A204.1 (cell line): ENCODE data around the gene FN3KRP.
"Not testable (repeated sequence)": the region's sequence is repeated elsewhere in the genome, so short reads cannot be mapped to it uniquely, and the experiment has no call there.

Experiments
- FAIRE-seq: peaks from 2 replicates; lab custom pipeline; 2012; peaks lifted over from hg19 to GRCh38; lab: Jason Lieb, UNC

Gene FN3KRP

DNA sequence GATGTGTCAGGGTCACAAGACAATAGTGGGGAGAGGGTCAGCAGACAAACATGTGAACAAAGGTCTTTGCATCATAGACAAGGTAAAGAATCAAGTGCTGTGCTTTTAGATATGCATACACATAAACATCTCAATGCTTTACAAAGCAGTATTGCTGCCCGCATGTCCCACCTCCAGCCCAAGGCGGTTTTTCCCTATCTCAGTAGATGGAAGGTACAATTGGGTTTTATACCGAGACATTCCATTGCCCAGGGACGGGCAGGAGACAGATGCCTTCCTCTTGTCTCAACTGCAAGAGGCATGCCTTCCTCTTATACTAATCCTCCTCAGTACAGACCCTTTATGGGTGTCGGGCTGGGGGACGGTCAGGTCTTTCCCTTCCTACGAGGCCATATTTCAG lies 28.2 kb downstream of the FN3KRP start:
- not testable (repeated sequence) for FAIRE-seq

GRCh38 chr17:82745524-82745923 lies 29.0 kb downstream of the FN3KRP start:
- no peak for FAIRE-seq

DNA sequence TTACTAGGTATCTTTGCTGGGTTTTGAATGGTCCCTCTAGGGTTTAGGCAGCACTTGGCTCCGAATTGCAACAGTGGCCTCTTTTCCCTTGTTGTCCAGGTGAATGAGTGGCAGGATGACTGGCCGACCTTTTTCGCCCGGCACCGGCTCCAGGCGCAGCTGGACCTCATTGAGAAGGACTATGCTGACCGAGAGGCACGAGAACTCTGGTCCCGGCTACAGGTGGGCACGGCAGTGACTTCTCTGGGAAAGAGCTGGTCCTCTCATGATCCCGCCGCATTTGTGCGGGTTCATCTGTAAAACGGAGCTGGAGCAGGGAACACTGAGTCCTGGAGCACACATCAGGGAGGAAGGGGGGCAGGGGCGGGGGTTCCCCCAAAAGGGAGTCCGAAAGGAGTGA lies 32.2 kb downstream of the FN3KRP start:
- no peak for FAIRE-seq

DNA sequence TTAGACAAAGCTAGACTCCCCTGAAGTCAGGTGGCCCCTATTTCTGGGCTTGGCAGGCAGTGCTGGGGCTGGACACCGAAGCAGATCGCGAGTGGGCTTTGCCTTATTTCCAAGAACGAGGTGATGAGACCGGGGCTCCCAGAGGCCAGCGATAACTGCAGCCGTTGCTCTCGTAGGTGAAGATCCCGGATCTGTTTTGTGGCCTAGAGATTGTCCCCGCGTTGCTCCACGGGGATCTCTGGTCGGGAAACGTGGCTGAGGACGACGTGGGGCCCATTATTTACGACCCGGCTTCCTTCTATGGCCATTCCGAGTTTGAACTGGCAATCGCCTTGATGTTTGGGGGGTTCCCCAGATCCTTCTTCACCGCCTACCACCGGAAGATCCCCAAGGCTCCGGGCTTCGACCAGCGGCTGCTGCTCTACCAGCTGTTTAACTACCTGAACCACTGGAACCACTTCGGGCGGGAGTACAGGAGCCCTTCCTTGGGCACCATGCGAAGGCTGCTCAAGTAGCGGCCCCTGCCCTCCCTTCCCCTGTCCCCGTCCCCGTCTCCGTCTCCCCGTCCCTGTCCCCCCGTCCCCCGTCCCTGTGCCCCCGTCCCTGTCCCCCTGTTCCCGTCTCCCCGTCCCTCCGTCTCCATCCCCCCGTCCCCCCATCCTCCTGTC lies 33.9 kb downstream of the FN3KRP start:
- FAIRE-seq: no peak

DNA sequence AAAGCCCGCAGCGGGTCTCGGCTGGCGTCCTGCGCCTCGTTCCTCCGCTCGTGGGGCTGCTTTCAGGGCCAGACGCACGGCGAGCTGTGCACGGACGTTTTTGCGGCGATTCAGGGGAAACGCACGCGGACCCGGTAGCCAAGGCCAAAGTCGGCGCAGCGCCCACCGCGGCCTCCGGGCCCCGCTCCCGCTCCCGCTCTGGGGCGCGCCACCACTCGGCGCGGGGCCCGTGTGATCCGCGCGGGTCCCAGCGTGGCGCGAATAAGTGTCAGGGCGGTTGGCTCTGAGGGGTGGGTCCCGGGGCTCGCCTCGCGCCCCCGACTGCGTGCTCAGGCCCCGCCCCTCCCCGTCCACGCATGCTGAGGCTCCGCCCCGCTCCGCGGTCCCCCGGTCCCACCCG lies 34.7 kb downstream of the FN3KRP start:
- FAIRE-seq: no peak

DNA sequence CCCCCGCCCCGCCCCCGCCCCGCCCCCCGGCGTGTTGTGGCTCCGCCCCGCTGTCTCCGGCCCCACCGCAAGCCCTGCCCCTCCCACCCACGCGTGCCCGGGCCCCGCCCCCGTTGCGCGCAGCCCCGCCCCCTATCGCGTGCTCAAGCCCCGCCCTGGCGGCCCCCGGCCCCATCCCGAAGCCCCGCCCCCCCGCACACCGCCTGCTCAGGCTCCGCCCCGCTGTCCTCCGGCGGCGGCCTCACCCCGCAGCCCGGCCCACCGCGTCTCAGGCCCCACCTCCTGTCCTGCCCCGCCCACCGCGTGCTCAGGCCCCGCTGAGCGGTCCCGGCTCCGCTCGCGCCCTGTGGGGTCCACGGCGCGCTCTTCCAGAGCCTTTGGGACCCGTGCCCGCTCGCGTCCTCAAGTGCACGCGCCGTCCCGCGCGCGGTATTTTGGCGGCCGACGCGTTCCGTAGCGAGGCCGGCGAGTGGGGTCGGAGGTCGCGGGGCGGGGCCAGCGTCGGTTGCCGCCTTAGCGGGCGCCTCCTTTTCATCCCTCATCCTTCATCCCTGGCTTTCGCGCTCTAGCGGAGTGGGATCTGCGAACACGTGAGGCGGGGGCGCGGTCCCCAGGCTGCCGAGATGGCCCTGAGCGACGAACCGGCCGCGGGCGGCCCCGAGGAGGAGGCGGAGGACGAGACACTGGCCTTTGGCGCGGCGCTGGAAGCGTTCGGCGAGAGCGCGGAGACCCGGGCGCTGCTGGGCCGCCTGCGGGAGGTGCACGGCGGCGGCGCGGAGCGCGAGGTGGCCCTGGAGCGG lies 35.3 kb downstream of the FN3KRP start, which contains the start of gene TBCD:
Gene TBCD, plus strand, starts transcription at position 495 of the 800 bp plus-strand sequence. Its CDS starts 129 bp downstream, at position 624.
- FAIRE-seq: no peak

- FAIRE-seq: no peak
Observed at GRCh38 chr17:82752371-82753200, 36.1 kb downstream of the FN3KRP start.

- FAIRE-seq: no peak
Observed at GRCh38 chr17:82753201-82753464, 36.6 kb downstream of the FN3KRP start.

DNA sequence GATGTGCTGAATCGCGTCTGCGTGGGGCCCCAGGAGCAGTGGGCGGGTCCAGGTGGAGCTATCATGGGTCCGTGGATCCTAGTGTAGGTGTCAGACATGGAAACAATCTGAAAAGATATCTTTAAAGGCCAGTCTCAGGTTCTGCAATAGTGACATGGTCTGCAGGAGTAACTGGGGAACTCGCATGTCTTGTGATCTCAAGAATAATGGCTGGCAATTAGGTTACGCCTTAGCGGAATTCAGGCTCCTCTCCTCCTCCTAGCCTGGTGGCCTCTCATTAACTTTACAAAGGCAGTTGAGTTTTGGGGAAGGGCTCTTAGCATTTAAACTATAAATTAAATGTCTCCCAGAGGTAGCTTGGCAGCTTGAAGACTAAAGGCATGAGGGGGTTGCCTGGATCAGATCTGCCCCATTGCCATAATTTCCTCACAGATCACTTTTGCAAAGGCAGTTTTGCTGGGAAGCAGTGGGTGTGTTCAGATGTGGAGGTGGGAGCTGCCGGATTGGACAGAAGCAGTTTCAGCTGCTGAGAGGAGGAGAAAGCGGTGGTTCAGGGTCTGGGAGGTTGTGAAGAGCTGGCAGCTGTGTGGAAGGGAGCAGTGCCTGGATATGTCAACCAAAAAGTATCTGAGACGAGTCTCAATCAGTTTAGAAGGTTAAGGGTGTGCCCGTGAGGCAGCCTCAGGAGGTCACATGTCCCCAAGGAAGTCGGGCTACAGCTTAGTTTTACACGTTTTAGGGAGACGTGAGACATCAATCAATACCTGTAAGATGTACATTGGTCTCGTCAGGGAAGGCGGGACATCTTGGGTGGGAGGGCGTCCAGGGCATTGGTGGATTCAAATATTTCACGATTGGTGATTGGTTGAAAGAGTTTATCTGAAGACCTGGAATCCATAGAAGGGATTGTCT lies 38.0 kb downstream of the FN3KRP start:
- FAIRE-seq: peak; percentile 87

DNA sequence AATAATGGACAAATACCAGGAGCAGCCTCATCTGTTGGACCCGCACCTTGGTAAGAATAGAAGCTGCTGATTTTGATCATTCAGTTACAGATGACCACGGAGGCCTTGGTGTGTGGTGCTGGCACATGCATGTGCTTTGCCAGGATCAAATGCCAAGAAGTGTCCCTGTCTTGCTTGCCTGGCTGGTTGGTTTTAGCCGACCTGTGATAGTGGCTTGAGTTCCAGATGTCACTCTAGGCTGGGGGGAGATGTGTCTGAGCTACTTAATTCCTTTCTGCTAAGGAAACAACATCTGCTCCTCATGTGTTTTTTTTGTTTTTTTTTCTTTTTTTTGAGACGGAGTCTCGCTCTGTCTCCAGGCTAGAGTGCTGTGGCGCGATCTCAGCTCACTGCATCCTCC lies 39.7 kb downstream of the FN3KRP start:
- FAIRE-seq: no peak

DNA sequence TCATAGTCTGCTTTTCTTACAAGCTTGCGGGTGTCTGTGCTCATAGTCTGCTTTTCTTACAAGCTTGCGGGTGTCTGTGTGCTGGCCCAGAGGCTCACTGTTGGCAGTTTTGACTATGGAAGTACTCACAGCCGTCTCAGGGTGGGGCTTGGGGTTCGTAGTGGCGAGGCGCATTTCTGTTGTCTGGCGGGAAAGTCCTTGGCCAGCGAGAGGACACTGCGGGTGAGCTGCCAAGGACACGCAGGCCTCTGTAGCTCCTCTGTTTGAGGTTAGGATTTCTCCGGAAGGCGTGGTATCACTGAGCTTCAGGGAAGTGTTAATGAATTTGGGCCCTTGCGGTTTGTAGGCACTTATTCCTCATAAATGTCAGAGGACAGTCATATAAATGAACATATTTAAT lies 48.9 kb downstream of the FN3KRP start:
- no peak for FAIRE-seq

- no peak for FAIRE-seq
Observed at GRCh38 chr17:82767041-82767754, 50.7 kb downstream of the FN3KRP start.

DNA sequence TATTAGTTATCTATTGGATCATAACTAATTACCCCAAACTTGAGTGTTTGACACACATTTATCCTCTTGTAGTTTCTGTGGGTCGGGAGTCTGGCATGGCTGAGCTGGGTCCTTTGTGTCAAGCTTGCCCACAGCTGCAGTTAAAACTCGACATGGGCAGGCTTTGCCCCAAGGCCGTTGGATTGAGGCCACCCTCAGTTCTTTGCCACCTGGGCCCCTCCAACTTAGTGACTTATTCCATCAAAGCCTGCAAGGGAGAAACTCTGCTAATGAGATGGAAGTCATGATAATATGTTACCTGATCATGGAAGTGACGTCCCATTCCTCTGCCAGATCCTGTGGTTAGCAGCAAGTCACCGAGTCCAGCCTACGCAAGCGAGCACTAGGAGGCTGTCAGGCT lies 52.5 kb downstream of the FN3KRP start:
- FAIRE-seq: no peak

GRCh38 chr17:82772026-82772425 lies 55.5 kb downstream of the FN3KRP start:
- FAIRE-seq: no peak

GRCh38 chr17:82774456-82774855 lies 58.0 kb downstream of the FN3KRP start:
- FAIRE-seq: not testable (repeated sequence)

GRCh38 chr17:82775001-82775823 lies 58.7 kb downstream of the FN3KRP start:
- FAIRE-seq: no peak

DNA sequence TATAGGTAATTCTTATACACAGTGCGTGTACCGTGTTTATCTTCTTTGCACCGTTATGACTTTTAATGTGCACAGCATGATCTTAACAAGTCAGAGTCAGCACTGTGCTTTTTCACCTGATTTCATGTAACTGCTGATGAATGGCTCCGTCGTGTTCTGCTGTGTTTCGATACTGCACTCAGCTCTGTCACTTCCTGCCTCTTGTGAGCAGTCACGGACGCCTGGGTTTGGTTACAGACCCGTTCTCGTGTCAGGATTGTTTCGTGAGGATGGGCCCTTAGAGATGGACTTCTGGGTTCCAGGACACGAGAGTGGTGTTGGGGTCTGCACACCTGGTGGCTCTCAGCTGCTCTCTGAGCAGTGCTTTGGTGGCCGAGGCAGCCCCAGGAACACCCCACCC lies 59.9 kb downstream of the FN3KRP start:
- FAIRE-seq: no peak
